AG08396 (cell line): ENCODE measurements around the gene ZC3H13.

Experiments
- DNase-seq: peaks from one replicate; pipeline ENCODE4 v3.0.0; 2012; ENCODE audit warnings: low spot score, mixed read lengths

Gene ZC3H13

DNA sequence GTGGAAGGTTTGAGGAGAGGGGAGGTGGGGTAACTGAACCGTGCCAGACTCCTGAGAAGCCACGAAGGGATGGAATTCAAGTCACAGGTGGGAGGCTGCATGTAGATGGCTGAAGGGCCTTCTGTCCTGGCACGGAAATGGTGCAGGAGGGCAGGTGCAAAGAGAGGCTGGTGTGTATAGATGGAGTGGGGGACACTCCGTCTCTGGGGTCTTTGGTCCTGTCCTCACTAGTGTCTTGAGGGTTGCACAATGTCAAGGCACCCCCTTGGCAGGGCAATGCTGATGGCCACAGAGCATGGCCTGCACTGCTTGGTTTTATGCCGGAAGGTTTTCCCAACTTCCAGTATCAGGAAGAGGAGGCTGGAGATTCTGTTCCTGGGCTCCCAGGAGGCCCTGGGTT is 118.3 kb downstream of the ZC3H13 start:
- no peak for DNase-seq

DNA sequence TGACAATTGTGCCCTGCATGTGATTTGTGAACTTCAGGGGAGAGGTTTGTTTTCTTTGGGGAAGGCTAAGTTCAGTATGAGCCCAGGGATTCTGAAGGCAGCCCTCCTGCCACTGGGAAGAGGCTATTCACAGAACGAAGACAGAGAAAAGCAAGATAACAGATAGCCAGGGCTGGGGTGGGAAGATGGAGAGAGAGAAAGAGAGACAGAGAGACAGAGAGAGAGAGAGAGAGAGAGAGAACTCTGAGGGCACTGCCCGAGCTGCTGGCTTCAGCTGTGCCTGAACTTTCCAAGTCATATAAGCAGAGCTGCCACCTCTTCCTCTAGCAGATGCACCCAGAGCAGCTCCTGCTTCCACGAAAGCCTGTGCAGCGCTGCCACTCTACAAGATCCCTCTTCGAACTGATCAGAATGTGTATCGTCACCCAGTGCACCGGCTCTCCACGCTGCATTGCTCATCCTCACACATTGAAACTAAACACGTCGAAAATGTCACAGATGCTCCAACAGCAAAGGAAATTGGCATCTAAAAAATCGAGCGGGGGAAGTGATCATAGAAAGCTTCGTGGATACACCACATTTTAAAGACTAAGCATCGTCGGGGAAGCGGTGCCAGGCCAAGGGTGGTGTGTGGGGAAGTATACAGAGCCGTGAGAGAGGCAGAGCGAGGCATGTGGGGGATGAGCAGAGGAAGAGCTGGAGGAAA is 119.2 kb downstream of the ZC3H13 start:
- DNase-seq: no peak

DNA sequence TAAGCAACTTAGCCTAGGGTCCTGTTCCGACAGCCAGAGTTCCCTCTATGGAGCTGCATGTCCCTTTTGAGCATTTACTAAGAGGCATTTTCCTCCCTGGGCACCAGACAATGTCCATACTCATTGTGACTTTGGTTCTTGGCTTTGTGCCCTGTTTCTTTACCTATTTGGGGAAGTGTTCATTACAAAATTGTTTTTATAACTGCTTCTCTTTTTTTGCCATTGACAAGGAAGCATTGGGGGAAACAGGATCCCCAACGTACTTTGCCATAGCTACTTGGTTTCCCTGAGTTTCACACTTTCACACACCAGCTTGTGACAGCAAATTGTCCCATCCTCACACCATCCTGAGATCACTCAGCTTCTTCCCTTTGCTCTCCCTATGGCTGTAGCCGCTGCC is 119.9 kb downstream of the ZC3H13 start:
- no peak for DNase-seq

DNA sequence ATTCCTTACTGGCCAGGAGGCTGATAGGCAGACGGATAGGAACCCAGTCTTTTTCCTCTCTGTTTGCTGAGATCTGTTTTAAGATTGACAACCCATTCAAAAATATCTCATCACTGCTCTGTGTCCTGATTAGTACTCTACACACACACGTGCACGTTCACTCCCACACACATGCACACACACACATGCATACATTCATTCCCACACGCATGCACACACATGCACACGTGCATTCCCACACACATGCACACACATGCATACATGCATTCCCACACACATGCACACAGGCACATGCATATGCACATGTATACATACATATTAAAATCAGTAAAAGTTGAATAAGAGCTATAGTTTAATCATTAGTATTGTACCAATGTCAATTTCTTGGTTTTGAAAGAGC is 120.4 kb downstream of the ZC3H13 start:
- DNase-seq: no peak

DNA sequence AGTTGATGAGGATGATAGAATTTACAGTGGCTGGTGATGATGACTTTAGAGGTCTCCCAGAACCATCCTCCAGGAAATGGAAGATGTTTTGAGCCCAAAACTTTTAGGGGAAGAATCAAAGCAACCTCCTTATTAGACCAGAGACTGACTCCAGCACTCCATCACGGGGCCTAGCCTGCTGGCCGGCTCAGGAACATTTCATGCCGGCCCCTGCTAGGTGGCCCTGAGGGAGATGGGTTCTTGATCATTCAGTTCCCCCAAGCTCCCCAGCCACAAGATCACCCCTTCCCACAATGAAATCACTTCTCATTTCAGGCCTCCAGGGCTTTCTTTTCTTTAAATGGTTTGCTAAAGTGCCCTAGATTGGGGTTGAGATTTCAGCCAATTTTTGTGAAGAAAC is 121.3 kb downstream of the ZC3H13 start:
- no peak for DNase-seq

DNA sequence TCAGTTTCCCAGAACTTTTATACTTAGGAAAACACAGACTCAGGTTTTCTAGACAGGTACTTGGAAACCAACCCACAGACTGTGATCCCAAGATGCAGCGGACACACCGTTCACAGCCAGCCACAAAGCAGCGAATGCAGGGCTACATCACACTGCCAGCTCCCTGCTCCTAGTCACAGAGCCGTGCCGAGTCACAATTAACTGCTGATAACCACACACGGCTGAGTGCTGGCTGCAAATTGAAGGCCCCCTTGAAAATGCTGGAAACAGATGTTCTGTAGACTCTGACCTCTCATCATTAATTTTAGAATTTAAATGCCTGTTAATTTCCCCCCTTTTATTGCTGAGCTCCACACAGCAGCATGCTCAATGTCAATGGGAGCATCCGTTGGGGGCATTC is 122.4 kb downstream of the ZC3H13 start:
- no peak for DNase-seq

DNA sequence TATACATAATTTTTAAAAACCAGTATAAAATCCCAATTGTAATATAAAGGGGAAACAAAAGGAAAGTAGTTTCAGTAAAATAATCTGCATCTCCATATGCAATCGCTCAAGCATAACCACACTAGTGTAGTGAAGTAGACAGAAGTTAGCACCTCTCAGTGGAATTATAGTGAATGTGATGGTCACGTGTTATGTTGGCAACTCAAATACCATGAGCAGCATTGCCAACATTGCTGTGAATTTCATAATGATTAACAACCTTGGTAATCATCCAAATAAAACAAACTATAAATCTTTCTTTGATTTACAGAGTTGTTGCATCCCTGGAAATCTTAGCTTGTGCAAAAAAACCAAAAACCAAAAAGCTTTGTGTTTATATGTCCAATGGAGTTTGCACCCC is 123.7 kb downstream of the ZC3H13 start:
- DNase-seq: no peak

DNA sequence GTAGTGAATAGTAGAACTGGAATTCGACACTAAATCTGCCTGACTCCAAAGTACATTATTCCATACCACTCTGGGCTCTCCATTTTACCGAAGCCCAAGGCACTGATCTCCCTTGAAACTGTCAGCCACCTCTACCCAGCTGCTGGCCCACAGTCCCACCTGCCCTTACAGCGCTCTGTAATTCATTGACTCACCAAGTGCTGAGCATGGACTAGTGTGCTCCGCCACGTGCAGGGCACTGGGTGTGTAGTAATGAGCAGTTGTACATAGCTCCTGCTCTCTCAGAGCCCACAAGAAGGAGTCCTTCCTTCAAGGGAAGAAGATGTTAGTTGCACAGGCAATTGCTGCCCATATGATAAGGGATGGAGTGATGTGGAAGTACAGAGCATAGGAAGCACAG is 124.4 kb downstream of the ZC3H13 start:
- DNase-seq: no peak

DNA sequence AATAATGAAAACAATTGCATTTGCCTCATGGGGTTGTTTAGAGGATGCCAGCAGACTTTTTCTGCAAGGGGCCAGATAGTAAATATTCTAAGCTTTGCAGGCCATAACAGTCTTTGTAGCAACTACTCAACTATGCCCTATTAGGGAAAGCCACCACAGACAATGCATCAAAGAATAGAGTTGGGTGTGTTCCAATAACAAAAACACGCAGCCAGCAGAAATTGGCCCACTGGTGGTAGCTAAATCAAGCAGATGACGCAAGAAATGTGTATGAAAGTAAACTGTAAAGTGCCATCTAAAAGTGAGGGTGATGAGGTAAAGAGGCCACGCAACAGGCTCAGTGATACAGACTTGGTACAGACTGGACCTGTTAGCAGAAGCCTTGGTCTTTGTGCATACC is 125.8 kb downstream of the ZC3H13 start:
- DNase-seq: no peak

DNA sequence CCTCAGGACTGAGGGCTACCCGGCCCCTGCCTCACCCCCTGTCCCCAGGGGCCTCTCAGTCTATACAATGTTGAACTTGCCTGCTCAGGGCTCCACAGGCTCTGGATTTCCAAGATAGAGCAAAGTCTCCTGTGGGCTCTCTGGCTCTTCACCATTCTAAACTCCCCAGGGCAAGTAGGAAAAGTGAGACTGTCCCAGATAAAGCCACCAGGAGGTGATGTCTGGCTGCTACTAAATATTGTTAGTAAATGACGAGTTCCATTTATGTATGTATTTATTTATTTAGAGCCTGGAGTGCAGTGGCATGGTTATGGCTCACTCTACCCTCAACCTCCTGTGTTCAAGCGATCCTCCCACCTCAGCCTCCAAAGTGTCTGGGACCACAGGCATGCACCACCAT is 127.4 kb downstream of the ZC3H13 start:
- no peak for DNase-seq

DNA sequence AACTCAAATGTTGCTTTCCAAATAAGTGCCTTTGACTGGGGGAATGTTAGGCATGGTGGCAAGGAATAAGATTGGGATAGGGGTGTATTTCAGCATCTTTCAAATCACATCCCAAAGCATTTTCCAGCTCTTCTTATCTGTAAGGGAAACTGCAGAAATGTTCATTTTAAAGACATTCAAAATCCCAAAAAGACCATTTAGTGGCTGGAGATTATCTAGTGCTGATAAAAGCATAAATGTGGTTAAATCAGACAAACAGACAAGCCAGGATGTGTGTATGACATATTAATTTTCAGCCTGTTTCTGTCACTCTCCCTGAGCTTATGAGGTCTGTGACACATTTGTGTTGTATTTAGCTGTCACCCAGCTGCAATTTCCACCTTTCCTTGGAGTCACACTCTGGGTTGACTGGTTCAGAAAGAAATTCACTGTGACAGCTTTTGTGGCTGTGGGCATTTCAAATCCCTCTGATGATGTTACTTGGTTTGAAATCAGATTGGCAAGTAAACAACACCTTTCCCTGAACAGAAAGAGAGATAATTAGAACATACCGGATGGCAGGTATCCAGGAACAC is 131.3 kb downstream of the ZC3H13 start:
- no peak for DNase-seq

DNA sequence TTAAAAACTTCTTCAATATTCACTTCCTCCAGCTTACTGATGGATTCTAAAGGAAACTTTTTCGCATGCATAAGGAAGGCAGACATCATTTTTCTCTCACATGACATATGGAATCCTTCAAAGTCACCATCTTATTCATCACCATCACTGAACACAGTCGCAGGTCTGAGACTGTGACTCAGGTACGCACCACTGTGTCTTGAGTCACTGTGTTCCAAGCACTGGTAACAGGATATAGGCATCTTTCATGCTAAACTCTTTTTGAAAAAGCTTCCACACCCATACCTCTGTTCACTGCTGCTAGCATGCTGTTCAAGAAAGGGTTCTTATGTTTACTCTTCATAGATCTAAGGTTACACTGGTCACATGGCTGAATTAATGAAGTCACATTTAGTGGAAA is 133.9 kb downstream of the ZC3H13 start:
- no peak for DNase-seq

DNA sequence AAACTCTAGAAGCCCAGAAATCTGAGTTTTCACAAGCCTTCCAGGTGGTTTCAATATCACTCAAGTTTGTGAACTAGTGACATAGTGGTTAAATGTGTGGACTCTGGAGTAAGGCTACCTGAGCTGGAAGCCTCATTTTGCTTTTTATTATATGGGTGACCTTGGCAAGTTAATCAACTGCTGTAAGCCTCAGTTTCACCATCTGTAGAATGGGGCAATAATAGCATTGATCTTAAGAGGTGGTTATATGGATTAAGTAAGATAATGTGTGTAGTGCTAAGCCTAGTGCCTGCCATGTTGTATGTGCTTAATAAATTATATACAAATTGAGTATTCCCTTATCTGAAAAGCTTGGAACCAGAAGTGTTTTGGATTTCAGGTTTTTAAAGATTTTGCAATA is 135.5 kb downstream of the ZC3H13 start:
- DNase-seq: no peak

DNA sequence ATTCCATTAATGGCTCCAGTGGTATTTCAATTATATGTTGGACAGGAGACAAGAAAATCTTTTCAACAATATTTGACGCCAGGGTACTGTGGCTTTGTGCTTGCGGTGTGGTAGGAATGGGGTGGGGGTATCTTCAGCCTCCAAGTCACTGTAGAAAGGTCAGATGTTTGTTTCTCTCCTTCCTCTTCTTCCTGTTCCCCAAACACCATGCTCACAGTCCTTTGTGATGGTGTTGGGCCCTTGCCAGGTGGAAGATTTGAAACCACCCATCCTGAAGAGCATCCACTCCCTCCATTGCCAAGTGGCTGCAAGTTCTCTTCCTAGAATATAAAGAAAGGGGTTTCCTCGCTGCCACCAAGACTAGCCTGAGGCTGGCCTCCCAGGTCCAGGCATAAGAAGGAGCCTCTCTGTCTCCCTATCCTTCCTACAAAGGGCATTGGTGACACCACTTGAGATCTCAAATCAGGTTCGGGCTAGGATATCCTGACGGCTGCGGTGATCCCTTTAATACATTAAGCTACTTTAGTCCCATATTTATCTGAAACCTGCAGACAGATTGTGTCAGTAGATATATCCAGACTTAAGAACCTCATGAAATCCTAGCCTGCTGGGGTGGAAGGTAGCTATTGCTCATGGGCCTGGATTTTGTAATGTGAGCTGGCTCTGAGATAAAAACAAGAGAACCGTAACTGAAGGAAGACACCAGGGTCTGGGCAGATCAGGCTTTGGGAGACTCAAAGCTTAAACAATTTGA is 136.7 kb downstream of the ZC3H13 start:
- no peak for DNase-seq

DNA sequence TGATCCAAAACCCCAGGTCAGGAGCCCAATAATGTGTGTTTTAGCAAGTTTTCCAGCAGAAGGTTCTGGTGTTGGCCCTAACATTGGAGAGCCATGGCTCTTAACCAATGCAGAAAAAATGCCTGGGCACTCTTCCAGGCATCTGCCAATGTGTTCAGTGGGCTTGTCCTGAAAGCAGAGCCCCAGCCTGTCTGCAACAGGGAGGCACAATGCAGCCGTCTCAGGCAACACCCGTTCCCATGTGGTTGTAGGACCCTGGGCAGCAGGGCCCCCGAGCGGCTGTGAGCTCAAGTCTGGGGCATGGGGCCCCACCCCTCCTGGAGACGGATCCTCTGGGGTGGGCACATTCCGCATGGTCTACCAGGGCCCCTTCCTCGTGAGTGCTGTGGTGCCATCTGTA is 142.9 kb downstream of the ZC3H13 start:
- DNase-seq: no peak

DNA sequence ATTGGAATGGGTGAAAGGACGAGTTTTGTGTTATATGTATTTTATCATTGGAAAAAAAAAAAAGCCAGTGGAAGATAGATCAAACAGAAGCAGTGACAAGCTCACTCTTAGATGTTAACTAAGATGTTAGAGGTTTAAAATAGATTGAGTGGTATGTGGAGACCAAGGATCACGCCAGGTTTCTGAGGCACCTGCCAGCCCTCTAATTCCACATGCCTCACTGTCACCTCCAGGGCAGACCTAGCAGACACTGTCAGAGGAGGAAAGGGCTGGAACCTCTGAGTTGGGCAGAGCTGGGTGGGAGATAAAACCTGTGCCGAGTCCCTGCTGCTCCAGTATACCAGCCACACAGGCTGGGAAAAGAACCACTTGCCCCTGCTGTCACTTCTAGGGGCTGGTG is 143.5 kb downstream of the ZC3H13 start:
- no peak for DNase-seq

DNA sequence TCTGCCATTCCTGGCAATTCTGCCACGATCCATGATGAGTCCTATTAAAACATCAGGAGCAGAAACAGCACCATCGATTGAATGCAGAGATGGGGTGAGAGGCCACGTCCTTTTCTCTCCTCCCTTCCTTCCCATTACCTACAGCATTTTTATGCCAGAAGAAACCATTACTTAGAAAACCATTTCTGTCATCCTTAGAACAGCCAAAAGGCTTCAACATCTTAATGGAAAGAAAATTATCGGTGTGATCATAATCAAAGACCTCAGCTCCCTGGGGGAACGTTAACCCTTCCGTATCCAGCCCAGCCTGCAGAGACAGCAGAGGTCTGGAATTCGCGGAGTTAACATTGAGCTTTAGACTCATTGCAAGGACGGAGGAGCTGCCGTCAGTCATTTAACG is 145.0 kb downstream of the ZC3H13 start:
- no peak for DNase-seq
